PC-9 (cell line): ENCODE results near the gene DMRT1.

Experiments used
- CTCF ChIP-seq: fragments of 200-600 bp; sonication (generic); conservative IDR thresholded peaks from 2 replicates; pipeline ENCODE4 v1.6.1; 2017; ENCODE audit warnings: mixed run types, antibody characterized with exemption, mild to moderate bottlenecking, moderate library complexity
- EZH2 ChIP-seq: fragments of 200-600 bp; sonication (generic); IDR thresholded peaks from 2 replicates; pipeline ENCODE4 v1.8.0; 2017; ENCODE audit warnings: antibody characterized with exemption, low read depth

GRCh38 chr9:908536-909205, 67.2 kb downstream of the DMRT1 start:
- no peak for TF ChIP-seq CTCF
- TF ChIP-seq EZH2, result no peak
